ENCODE measurements around the gene MME. TPM values are rescaled to one million over a fixed set of nuclear protein-coding genes. Genes with fewer than 3 reads are reported as not detected.

Gene MME
- total RNA-seq, 2 donors from 2014 or later = 56.3 to 103 TPM

DNA sequence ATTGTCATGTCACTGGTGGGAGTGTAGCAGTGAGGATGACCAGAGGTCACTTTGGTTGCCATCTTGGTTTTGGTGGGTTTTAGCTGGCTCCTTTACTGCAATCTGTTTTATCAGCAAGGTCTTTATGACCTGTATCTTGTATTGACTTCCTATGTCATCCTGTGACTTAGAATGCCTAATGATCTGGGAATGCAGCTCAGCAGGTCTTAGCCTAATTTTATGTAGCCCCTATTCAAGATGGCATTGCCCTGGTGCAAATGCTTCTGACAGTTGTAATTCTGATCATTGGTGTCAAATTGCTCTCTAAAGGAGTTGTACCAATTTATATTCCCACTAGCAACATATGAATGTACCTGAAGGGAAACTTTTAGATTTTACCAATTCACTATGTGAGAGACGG, 139.0 kb downstream of the MME start:
- WGBS = 90% methylated on average over 1 of the region's 1 CpG
- no peaks in the 10 kb centered on the region for H3K9me3 ChIP-seq
- no peaks in the 10 kb centered on the region for H3K36me3 ChIP-seq
- H3K27me3 ChIP-seq (replicated peaks; ENCODE audit: insufficient read depth) = no peaks in the 10 kb centered on the region
- no peak overlapping the region for H3K27ac ChIP-seq
- DNase-seq (ENCODE audit: low spot score) = no peak
- H3K4me3 ChIP-seq = no peak overlapping the region
- intact Hi-C loops (cut with DNase I) = no loop called here
- no peaks in the 10 kb centered on the region for H3K4me1 ChIP-seq (replicated peaks)
- TF ChIP-seq POLR2AphosphoS5 (IDR thresholded peaks at IDR 0.05) (no peak), POLR2A (IDR thresholded peaks at IDR 0.05) (no peak)
- TF ChIP-seq, protein P1, sequence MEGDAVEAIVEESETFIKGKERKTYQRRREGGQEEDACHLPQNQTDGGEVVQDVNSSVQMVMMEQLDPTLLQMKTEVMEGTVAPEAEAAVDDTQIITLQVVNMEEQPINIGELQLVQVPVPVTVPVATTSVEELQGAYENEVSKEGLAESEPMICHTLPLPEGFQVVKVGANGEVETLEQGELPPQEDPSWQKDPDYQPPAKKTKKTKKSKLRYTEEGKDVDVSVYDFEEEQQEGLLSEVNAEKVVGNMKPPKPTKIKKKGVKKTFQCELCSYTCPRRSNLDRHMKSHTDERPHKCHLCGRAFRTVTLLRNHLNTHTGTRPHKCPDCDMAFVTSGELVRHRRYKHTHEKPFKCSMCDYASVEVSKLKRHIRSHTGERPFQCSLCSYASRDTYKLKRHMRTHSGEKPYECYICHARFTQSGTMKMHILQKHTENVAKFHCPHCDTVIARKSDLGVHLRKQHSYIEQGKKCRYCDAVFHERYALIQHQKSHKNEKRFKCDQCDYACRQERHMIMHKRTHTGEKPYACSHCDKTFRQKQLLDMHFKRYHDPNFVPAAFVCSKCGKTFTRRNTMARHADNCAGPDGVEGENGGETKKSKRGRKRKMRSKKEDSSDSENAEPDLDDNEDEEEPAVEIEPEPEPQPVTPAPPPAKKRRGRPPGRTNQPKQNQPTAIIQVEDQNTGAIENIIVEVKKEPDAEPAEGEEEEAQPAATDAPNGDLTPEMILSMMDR (IDR thresholded peaks at IDR 0.05) = no peak

DNA sequence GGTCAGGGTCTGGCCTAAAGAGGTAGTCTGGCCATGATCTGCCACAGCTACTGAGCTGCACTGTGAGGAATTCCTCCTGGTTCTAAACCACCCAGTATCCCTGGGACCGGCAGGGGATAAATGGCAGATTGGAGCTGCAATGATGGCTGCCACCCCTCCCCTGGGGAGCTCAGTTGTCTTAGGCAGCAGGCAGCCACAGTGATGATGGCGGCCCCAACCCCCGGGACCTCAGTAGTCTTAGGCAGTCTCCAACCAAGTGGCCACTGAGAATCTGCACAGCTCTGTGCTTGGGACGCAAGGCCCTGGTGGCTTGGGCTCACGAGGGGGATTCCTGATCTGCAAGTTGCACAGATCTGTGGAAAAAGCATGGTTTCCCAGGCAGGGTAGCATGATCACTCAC, 145.3 kb downstream of the MME start:
- Histone ChIP-seq H3K36me3 (no peaks in the 10 kb centered on the region), H3K9me3 (no peaks in the 10 kb centered on the region), H3K4me3 (no peak overlapping the region), H3K27me3 (replicated peaks; ENCODE audit: insufficient read depth) (no peaks in the 10 kb centered on the region), H3K27ac (no peak overlapping the region), H3K4me1 (replicated peaks) (no peaks in the 10 kb centered on the region)
- TF ChIP-seq, protein P1 (IDR thresholded peaks at IDR 0.05) = no peak
- TF ChIP-seq POLR2AphosphoS5 (IDR thresholded peaks at IDR 0.05) (no peak), POLR2A (IDR thresholded peaks at IDR 0.05) (no peak)
- intact Hi-C loops (cut with DNase I) = no loop called here
- DNase-seq (ENCODE audit: low spot score) = no peak
- 90% methylated on average over 5 of the region's 5 CpGs for WGBS

DNA sequence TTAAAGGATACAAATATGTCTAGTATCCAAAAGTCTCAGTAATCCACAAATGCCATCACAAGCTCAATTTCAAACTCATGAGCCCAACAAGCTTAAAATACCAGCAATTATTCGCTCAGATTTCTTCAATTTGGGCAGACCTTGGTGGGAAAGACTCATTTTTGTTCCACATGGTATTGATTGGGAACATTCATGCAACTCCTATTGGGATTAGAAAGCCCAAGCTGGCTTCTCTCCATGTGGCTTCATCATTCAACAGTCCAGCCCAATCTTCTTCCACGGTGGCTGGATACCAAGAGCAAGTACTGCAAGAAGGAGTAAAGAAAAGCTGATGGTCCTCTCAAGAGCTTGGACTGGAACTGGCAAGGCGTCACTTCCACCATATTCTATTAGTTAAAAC, 147.0 kb downstream of the MME start:
- no peaks in the 10 kb centered on the region for H3K9me3 ChIP-seq
- H3K36me3 ChIP-seq = no peaks in the 10 kb centered on the region
- no peak overlapping the region for H3K4me3 ChIP-seq
- intact Hi-C loops (cut with DNase I) = no loop called here
- WGBS = 96% methylated on average over 3 of the region's 3 CpGs
- no peaks in the 10 kb centered on the region for H3K27me3 ChIP-seq (replicated peaks; ENCODE audit: insufficient read depth)
- no peaks in the 10 kb centered on the region for H3K4me1 ChIP-seq (replicated peaks)
- no peak for DNase-seq (ENCODE audit: low spot score)
- no peak overlapping the region for H3K27ac ChIP-seq
- TF ChIP-seq POLR2A (IDR thresholded peaks at IDR 0.05) (no peak), POLR2AphosphoS5 (IDR thresholded peaks at IDR 0.05) (no peak)
- TF ChIP-seq, protein P1 (IDR thresholded peaks at IDR 0.05) = no peak

DNA sequence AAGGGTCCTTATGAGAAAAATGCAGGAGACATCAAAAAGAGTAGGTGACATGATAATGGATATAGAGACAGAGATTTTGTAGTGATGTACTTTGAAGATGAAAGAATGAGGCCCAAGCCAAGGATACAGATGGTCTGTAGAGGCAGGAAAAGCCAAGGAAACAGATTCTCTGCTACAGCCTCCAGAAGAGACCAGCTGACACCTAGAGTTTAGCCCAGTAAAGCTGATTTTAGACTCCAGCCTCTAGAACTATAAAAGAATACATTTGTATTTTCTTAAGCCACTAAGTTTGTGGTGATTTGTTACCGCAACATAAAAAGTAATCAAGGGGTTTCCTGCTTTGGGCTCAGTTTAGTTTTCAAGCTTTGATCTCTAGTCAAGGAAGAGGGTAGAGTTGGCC, 148.6 kb downstream of the MME start:
- WGBS = 93% methylated on average over 1 of the region's 1 CpG
- H3K9me3 ChIP-seq = no peaks in the 10 kb centered on the region
- H3K27ac ChIP-seq = no peak overlapping the region
- intact Hi-C loops (cut with DNase I) = no loop called here
- peaks cover 4% of the 10 kb centered on the region for H3K4me1 ChIP-seq (replicated peaks)
- no peak overlapping the region for H3K4me3 ChIP-seq
- no peaks in the 10 kb centered on the region for H3K27me3 ChIP-seq (replicated peaks; ENCODE audit: insufficient read depth)
- no peak for DNase-seq (ENCODE audit: low spot score)
- TF ChIP-seq POLR2A (IDR thresholded peaks at IDR 0.05) = no peak
- TF ChIP-seq POLR2AphosphoS5 (IDR thresholded peaks at IDR 0.05) = no peak
- TF ChIP-seq, protein P1 (IDR thresholded peaks at IDR 0.05) = no peak
- H3K36me3 ChIP-seq = no peaks in the 10 kb centered on the region

DNA sequence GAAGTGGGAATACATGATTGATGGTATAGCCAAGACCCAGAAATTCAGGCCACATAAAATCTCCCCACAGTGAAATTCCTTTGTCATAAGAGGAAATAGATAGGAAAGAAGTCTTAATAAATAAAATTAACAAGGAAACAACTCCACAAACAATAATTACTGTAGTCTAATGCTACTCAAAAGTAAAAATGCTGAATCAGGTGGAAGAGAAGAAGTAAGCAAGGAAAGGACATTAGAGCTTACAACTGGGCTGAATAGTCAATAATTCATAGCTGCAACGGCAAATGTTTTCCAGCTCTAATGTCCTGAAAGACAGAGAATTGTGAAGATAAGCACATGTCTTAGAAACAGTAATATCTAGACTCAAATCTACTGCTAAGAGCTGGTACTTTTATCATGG, 149.0 kb downstream of the MME start:
- H3K27me3 ChIP-seq (replicated peaks; ENCODE audit: insufficient read depth) = no peaks in the 10 kb centered on the region
- TF ChIP-seq, protein P1 (IDR thresholded peaks at IDR 0.05) = no peak
- no peak for TF ChIP-seq POLR2A (IDR thresholded peaks at IDR 0.05)
- no peak for TF ChIP-seq POLR2AphosphoS5 (IDR thresholded peaks at IDR 0.05)
- no peak overlapping the region for H3K4me3 ChIP-seq
- 89% methylated on average over 1 of the region's 1 CpG for WGBS
- H3K4me1 ChIP-seq (replicated peaks) = peaks cover 4% of the 10 kb centered on the region
- DNase-seq (ENCODE audit: low spot score) = no peak
- H3K27ac ChIP-seq = no peak overlapping the region
- intact Hi-C loops (cut with DNase I) = no loop called here
- no peaks in the 10 kb centered on the region for H3K36me3 ChIP-seq
- no peaks in the 10 kb centered on the region for H3K9me3 ChIP-seq

Data from prostate gland (tissue), 2 donors.